Kidney (tissue), 14 donors: Measurements from ENCODE around the gene MED9. TPM values are rescaled to one million over a fixed set of nuclear protein-coding genes. Genes with fewer than 3 reads are reported as not detected.

Experiments used
- DNase-seq, 5 donors: peaks; one replicate each; pipeline ENCODE4 v3.0.0-alpha.2; 2013 to 2020
- FAIRE-seq: peaks from 2 replicates; lab custom pipeline; 2012; peaks lifted over from hg19 to GRCh38; lab: Jason Lieb, UNC
- H3K27ac ChIP-seq, 2 donors: one replicate each; pipeline ENCODE4 v1.7.0; 2013; ENCODE audit warnings: low read depth in 2 of 2, low read length in 2 of 2, inconsistent platforms in 1 of 2
- H3K27me3 ChIP-seq: one replicate; pipeline ENCODE4 v1.7.1; 2013; ENCODE audit warnings: low read length, inconsistent platforms; ENCODE audit not compliant: control insufficient read depth, insufficient read depth
- H3K36me3 ChIP-seq, 3 donors: one replicate each; pipeline versions ENCODE4 v1.7.0 to v1.7.1; 2013; ENCODE audit warnings: low read length in 3 of 3, control low read depth in 1 of 3, inconsistent platforms in 1 of 3; ENCODE audit not compliant: insufficient read depth in 3 of 3, control insufficient read depth in 2 of 3
- H3K4me1 ChIP-seq, 3 donors: one replicate each; pipeline versions ENCODE4 v1.7.0 to v1.7.1; 2013; ENCODE audit warnings: low read length in 3 of 3, inconsistent platforms in 1 of 3, low read depth in 1 of 3; ENCODE audit not compliant: control insufficient read depth in 2 of 3, insufficient read depth in 2 of 3
- H3K4me3 ChIP-seq, 3 donors: one replicate each; pipeline versions ENCODE4 v1.7.0 to v1.8.1; 2013; ENCODE audit warnings: low read length in 3 of 3, control low read depth in 1 of 3, inconsistent platforms in 1 of 3
- H3K9ac ChIP-seq, 3 donors: one replicate each; pipeline versions ENCODE4 v1.7.0 to v1.7.1; 2013; ENCODE audit warnings: low read length in 3 of 3, control low read depth in 1 of 3, inconsistent platforms in 1 of 3
- H3K9me3 ChIP-seq, 3 donors: one replicate each; pipeline versions ENCODE4 v1.7.0 to v1.7.1; 2013; ENCODE audit warnings: low read length in 3 of 3, control low read depth in 1 of 3, inconsistent platforms in 1 of 3; ENCODE audit not compliant: control insufficient read depth in 2 of 3, insufficient read depth in 1 of 3
- intact Hi-C: fragments of 100-400 bp; cut with DNase I; formaldehyde crosslinking; loops from one replicate; pipeline ENCODE4 v1.11.1; 2022
- polyA plus RNA-seq: library from polyadenylated mRNA; stranded (reverse); fragments of 350-450 nt; fragmentation: Illumina TruSeq; extraction: RNeasy Lipid Tissue Mini Kit (QIAGEN cat#74804); gene quantifications from one replicate; pipeline ENCODE4 v1.2.3, GENCODE V29; 2014; ENCODE audit warnings: low read depth, low replicate concordance; ENCODE audit not compliant: insufficient read depth
- total RNA-seq: library from RNA; stranded (reverse); fragmentation: NEBNext Ultra II Directional; extraction: Animal tissue kit (Norgen Biotek cat#: 25700); gene quantifications from one replicate; pipeline ENCODE4 v1.2.1, GENCODE V29; 2021
- TF ChIP-seq, protein P1 (sequence below): IDR thresholded peaks from 3 replicates; pipeline ENCODE4 v1.5.1; 2012; ENCODE audit warnings: mild to moderate bottlenecking, moderate library complexity, borderline replicate concordance; ENCODE audit not compliant: insufficient read depth; ENCODE audit errors: extremely low read depth
- donor health status: control.
- donor health status: control.
- donor health status: control.
- donor health status: control.
- donor health status: control.
- donor health status: DM: yes; HTN: yes; CAD: no.
- donor health status: Normal renal cell carcinoma (clear cell type).

MED9 gene
- total and polyA plus RNA-seq, 2 donors from 2014 or later, result 20.8 to 24.5 TPM

DNA sequence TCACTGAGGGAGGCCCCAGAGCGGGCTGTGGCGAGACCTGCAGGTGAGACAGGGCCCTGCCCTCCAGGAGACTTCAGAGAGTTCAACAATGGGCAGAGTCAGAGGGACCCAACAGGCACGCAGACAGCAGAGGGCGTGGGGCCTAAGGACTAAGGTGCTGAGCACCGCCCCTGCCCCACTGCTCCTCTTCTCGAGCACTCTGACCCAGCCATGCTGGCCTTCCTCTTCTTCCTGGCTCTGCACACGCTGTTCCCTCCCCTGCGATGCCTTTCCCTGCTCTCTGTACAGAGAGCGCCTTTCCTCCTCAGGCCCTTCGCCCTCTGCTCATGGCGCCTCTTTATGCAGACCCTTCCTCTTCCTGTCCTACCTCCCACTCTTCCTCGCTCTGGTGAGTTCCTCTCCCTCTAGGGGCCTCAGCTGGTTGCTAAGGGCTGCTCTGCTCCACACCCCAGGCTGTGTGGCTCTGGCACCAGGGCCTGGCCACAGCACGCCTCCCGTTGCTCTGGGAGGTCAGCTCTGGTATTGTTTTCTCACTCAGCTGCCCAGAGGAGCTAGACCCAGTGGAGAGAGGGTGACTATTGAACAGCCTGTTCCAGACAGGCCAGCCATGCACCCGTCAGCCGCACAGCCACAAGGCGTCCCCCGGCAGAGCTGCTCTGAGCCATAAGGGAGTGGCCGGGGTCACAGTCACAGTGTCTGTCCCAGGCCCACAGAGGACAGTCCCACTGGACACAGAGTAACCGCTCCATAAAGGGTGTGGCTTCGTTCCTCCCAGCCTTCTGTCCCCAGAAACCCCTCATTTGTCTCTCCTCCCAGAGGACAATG lies 33.0 kb downstream of the MED9 start:
- H3K9ac ChIP-seq, result no peak overlapping the region
- TF ChIP-seq, protein P1, sequence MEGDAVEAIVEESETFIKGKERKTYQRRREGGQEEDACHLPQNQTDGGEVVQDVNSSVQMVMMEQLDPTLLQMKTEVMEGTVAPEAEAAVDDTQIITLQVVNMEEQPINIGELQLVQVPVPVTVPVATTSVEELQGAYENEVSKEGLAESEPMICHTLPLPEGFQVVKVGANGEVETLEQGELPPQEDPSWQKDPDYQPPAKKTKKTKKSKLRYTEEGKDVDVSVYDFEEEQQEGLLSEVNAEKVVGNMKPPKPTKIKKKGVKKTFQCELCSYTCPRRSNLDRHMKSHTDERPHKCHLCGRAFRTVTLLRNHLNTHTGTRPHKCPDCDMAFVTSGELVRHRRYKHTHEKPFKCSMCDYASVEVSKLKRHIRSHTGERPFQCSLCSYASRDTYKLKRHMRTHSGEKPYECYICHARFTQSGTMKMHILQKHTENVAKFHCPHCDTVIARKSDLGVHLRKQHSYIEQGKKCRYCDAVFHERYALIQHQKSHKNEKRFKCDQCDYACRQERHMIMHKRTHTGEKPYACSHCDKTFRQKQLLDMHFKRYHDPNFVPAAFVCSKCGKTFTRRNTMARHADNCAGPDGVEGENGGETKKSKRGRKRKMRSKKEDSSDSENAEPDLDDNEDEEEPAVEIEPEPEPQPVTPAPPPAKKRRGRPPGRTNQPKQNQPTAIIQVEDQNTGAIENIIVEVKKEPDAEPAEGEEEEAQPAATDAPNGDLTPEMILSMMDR, result no peak
- intact Hi-C loops, result no loop called here
- FAIRE-seq (no peak), DNase-seq (peak in 1 of 5 donors; percentile 46)
- H3K27me3 ChIP-seq, result no peaks in the 10 kb centered on the region
- H3K27ac ChIP-seq, result no peak overlapping the region
- no peaks in the 10 kb centered on the region for H3K9me3 ChIP-seq
- H3K4me1 ChIP-seq, result no peaks in the 10 kb centered on the region
- H3K36me3 ChIP-seq, result no peaks in the 10 kb centered on the region
- H3K4me3 ChIP-seq, result no peak overlapping the region

DNA sequence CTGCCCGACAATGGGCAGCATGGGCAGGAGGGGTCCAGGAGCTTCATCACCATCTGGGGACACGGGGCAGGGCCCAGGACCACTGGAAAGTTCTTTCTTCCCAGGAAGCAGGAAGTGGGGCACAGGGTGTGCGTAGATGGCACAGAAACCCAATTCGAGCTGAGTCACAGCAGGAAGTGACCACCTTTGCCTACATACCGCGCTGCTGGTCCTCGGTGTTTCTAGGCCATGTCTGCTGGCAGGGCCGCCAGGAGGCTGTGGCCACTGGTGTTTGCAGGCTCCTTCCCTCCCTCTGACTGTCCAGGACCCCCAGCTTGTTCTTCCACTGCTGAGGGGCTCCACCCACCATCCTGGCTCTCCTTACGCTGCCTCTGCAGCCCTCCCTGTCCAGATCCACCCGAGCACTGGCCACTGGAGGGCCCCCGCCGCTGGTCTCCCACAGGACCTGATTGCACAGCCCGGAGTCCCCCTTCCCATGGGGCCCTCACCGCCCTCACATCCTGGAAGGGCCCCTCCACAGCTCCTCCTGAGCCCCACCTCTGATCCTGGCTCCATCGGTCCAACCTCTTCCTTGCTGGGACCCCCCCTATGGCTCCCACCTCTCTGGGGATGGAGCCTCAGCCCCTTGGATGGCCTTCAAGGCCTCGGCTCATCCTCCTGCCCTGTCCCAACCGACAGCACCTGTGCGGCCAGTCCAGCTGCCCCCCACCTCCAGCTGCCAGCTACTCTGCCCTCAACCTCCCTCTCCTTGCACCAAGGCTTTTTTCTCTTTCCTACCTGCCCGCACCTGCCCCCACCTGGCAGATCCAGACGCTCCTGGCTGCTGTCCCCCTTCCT lies 33.9 kb downstream of the MED9 start:
- H3K9ac ChIP-seq, result no peak overlapping the region
- FAIRE-seq, result no peak
- TF ChIP-seq, protein P1, result no peak
- H3K4me1 ChIP-seq, result no peaks in the 10 kb centered on the region
- H3K4me3 ChIP-seq, result no peak overlapping the region
- intact Hi-C loops, result no loop called here
- H3K36me3 ChIP-seq, result no peaks in the 10 kb centered on the region
- DNase-seq, result peak in 1 of 5 donors; percentile 71
- H3K9me3 ChIP-seq, result no peaks in the 10 kb centered on the region
- no peak overlapping the region for H3K27ac ChIP-seq
- H3K27me3 ChIP-seq, result no peaks in the 10 kb centered on the region

DNA sequence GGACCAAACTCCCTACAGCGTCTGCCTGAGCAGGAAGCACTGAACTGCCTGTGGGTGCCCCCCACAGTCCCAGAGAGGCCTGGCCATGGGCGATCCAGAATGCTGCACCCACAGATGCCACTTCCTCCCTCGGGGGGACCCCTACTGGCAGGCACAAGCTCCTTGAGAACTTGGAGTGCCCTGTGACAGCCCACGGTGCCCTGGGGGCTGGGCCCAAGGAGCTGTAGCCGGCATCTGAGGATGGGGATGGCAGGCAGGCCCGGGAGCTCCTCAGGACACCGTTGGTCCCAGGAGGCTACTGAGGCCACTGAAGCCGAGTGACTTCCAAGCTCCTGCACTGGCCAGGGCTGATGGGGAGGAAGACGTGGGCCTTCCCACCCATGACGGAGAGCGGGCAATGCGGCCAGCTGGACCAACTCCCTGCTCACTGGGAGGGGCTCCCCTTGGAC lies 34.5 kb downstream of the MED9 start:
- Histone ChIP-seq H3K27ac (no peak overlapping the region), H3K27me3 (no peaks in the 10 kb centered on the region), H3K4me1 (no peaks in the 10 kb centered on the region), H3K36me3 (no peaks in the 10 kb centered on the region), H3K9me3 (no peaks in the 10 kb centered on the region), H3K9ac (no peak overlapping the region), H3K4me3 (no peak overlapping the region)
- FAIRE-seq (no peak), DNase-seq (peak in 1 of 5 donors; percentile 63)
- intact Hi-C loops, result no loop called here
- TF ChIP-seq, protein P1, result no peak
